Endodermal cell (in vitro differentiated cells): ENCODE measurements around the gene DGCR2. TPM values are rescaled to one million over a fixed set of nuclear protein-coding genes. Genes with fewer than 3 reads are reported as not detected.

ENCODE experiments used
- DNase-seq: peaks from one replicate; pipeline ENCODE4 v3.0.0-alpha.2; 2017
- H3K27ac ChIP-seq: 2 replicates; pipeline ENCODE4 v1.5.1; 2013; ENCODE audit warnings: mild to moderate bottlenecking, low read depth, low read length, moderate library complexity
- H3K27me3 ChIP-seq: 2 replicates; pipeline ENCODE4 v1.6.1; 2013; ENCODE audit warnings: mild to moderate bottlenecking, low read length, moderate library complexity; ENCODE audit not compliant: insufficient read depth, control insufficient read depth, poor library complexity, severe bottlenecking
- H3K36me3 ChIP-seq: 2 replicates; pipeline ENCODE4 v1.7.0; 2013; ENCODE audit warnings: mild to moderate bottlenecking, low read length, moderate library complexity; ENCODE audit not compliant: control insufficient read depth, insufficient read depth
- H3K4me1 ChIP-seq: one replicate; pipeline ENCODE4 v1.7.0; 2013; ENCODE audit warnings: low read length; ENCODE audit not compliant: control insufficient read depth, insufficient read depth
- H3K4me3 ChIP-seq: 2 replicates; pipeline ENCODE4 v1.5.1; 2013; ENCODE audit warnings: mild to moderate bottlenecking, low read length, moderate library complexity
- H3K9ac ChIP-seq: 2 replicates; pipeline ENCODE4 v1.6.1; 2013; ENCODE audit warnings: mild to moderate bottlenecking, low read length, moderate library complexity; ENCODE audit not compliant: poor library complexity, severe bottlenecking; ENCODE audit errors: extremely low read depth
- H3K9me3 ChIP-seq: 2 replicates; pipeline ENCODE4 v1.6.1; 2013; ENCODE audit warnings: mild to moderate bottlenecking, low read length, moderate library complexity; ENCODE audit not compliant: control insufficient read depth
- H3K27ac Mint-ChIP-seq: 2 replicates; pipeline ENCODE4 v1.8.0; 2020; ENCODE audit warnings: mixed read lengths
- H3K27me3 Mint-ChIP-seq: 2 replicates; pipeline ENCODE4 v1.8.0; 2021; ENCODE audit warnings: mild to moderate bottlenecking, mixed read lengths; ENCODE audit not compliant: insufficient read depth
- H3K36me3 Mint-ChIP-seq: 2 replicates; pipeline ENCODE4 v1.8.0; 2020; ENCODE audit warnings: low read depth, mixed read lengths
- H3K4me1 Mint-ChIP-seq: 2 replicates; pipeline ENCODE4 v1.8.0; 2020; ENCODE audit warnings: mixed read lengths
- H3K4me3 Mint-ChIP-seq: 2 replicates; pipeline ENCODE4 v1.8.0; 2020; ENCODE audit warnings: mild to moderate bottlenecking, moderate library complexity, mixed read lengths
- H3K9me3 Mint-ChIP-seq: 2 replicates; pipeline ENCODE4 v1.8.0; 2020; ENCODE audit warnings: mild to moderate bottlenecking, mixed read lengths
- CTCF ChIP-seq: fragments of 200-600 bp; sonication (generic); conservative IDR thresholded peaks from 2 replicates; pipeline ENCODE4 v1.5.0; 2021; ENCODE audit warnings: antibody characterized with exemption, mild to moderate bottlenecking
- WGBS, 2 experiments: methylation state at CpG; one replicate each; pipeline versions ENCODE4 v1.1.5 to v1.1.7; 2013; ENCODE audit warnings: missing lambda C conversion rate in 2 of 2, mixed read lengths in 1 of 2; ENCODE audit not compliant: insufficient coverage in 1 of 2, insufficient read length in 1 of 2; 5-methylcytosine and 5-hydroxymethylcytosine counted together
- total RNA-seq, 2 donors: library from RNA; stranded (reverse); fragmentation: NEBNext Ultra II Directional in 1 of 2; extraction: Animal tissue kit (Norgen Biotek cat#: 25700) in 1 of 2; gene quantifications; 2 replicates in 1 of 2; 3 replicates in 1 of 2; pipeline ENCODE4 v1.2.1, GENCODE V29; 2021

The DGCR2 gene
- total RNA-seq, 2 donors from 2014 or later: 54.6 to 62.9 TPM

GRCh38 chr22:19152942-19153883, 31.0 kb upstream of the DGCR2 start:
- peaks cover 92% of the 10 kb centered on the region for H3K27me3 ChIP-seq

GRCh38 chr22:19151329-19152191, 29.3 kb upstream of the DGCR2 start:
- H3K36me3 Mint-ChIP-seq: no peaks in the 10 kb centered on the region
- peaks cover 89% of the 10 kb centered on the region for H3K27me3 Mint-ChIP-seq
- no peak overlapping the region for H3K27ac Mint-ChIP-seq
- Histone ChIP-seq H3K27me3 (peaks cover 92% of the 10 kb centered on the region), H3K36me3 (no peaks in the 10 kb centered on the region), H3K4me1 (no peaks in the 10 kb centered on the region), H3K4me3 (no peak overlapping the region), H3K9ac (no peak overlapping the region), H3K9me3 (peaks cover 8% of the 10 kb centered on the region), H3K27ac (no peak overlapping the region)
- peaks cover 12% of the 10 kb centered on the region for H3K9me3 Mint-ChIP-seq
- 64 to 68% methylated on average over 8 to 10 of the region's 10 CpGs for WGBS, 2 experiments
- DNase-seq: no peak
- peak overlapping the region; percentile 35 for H3K4me3 Mint-ChIP-seq
- H3K4me1 Mint-ChIP-seq: peaks cover 3% of the 10 kb centered on the region
- TF ChIP-seq CTCF: no peak

More at GRCh38 chr22:19152942-19153883, 31.0 kb upstream of the DGCR2 start:
- DNase-seq: no peak
- Mint-ChIP-seq H3K27ac (no peak overlapping the region), H3K9me3 (peaks cover 12% of the 10 kb centered on the region), H3K4me1 (peaks cover 3% of the 10 kb centered on the region), H3K27me3 (peaks cover 88% of the 10 kb centered on the region), H3K36me3 (no peaks in the 10 kb centered on the region), H3K4me3 (no peak overlapping the region)
- Histone ChIP-seq H3K9me3 (peaks cover 8% of the 10 kb centered on the region), H3K27ac (no peak overlapping the region), H3K4me1 (no peaks in the 10 kb centered on the region), H3K36me3 (no peaks in the 10 kb centered on the region), H3K9ac (no peak overlapping the region), H3K4me3 (no peak overlapping the region)
- 77 to 81% methylated on average over 7 to 11 of the region's 11 CpGs for WGBS, 2 experiments
- TF ChIP-seq CTCF: no peak

DNA sequence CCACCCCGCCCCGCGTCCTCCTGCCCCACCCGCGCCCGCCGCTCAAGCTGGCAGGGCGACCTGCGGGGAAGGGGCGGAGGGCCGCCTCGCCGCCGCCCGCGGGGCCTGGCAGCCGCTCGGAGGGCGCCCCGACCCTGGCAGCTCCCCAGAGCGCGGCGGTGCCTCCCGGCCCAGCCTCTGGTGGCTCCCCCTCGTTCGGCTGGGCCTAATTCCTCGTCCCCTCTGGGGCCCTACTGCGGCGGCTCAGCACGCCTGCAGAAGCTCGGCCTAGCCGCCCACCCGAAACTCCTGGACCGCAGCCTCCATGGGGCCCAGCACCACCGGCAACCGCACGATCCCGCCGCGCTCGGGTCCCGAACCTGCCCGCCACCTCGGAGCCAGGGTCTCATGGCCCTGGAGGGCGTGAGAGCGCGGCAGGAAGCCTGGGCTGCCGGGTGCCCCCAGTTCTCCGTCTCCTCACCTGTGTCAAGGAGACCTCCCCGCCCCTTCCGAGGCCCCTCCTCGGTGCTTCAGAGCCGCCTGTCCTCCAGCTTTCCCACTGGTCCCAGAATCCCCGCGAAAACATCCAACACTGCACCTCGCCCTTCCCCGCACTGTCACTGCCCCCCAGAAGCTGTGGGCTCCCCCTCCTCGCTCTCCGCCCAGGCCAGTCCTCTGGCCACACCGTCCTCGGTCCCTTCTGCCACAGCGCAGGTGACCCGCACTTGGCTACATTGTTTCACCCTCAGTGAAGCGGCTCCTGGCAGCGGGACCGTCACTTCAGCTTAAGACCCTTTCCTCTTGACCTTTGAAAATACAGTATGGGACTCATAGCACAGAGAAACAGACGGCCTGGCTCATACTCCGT, 28.5 kb upstream of the DGCR2 start:
- no peak overlapping the region for H3K27ac ChIP-seq
- Mint-ChIP-seq H3K27ac (no peak overlapping the region), H3K36me3 (no peaks in the 10 kb centered on the region), H3K27me3 (peaks cover 89% of the 10 kb centered on the region), H3K4me3 (peak overlapping the region; percentile 35), H3K4me1 (peaks cover 3% of the 10 kb centered on the region), H3K9me3 (peaks cover 12% of the 10 kb centered on the region)
- peak; percentile 53 for DNase-seq
- no peak for TF ChIP-seq CTCF
- no peak overlapping the region for H3K4me3 ChIP-seq
- 22 to 28% methylated on average over 34 to 68 of the region's 68 CpGs for WGBS, 2 experiments
- no peak overlapping the region for H3K9ac ChIP-seq
- H3K27me3 ChIP-seq: peaks cover 93% of the 10 kb centered on the region
- H3K9me3 ChIP-seq: peaks cover 8% of the 10 kb centered on the region
- no peaks in the 10 kb centered on the region for H3K4me1 ChIP-seq
- no peaks in the 10 kb centered on the region for H3K36me3 ChIP-seq
